Ishikawa (cell line): ENCODE measurements around the gene NEO1.
A peak's percentile ranks its signal among the peaks of the same experiment; 100 is the strongest.

Experiments
- CEBPB ChIP-seq: IDR thresholded peaks from 2 replicates; pipeline ENCODE4 v1.6.1; 2012
- CREB1 ChIP-seq: IDR thresholded peaks from 2 replicates; pipeline ENCODE4 v1.6.1; 2012; ENCODE audit warnings: low read depth
- EGR1 ChIP-seq: IDR thresholded peaks from 2 replicates; pipeline ENCODE4 v1.6.1; 2012
- EP300 ChIP-seq: IDR thresholded peaks from 2 replicates; pipeline ENCODE4 v1.6.1; 2012; ENCODE audit warnings: borderline replicate concordance
- FOXM1 ChIP-seq: IDR thresholded peaks from 2 replicates; pipeline ENCODE4 v1.6.1; 2012; ENCODE audit warnings: low read depth, borderline replicate concordance
- NFIC ChIP-seq: IDR thresholded peaks from 2 replicates; pipeline ENCODE4 v1.6.1; 2012
- RAD21 ChIP-seq: IDR thresholded peaks from 2 replicates; pipeline ENCODE4 v1.6.1; 2012; ENCODE audit warnings: low read depth
- TAF1 ChIP-seq: IDR thresholded peaks from 2 replicates; pipeline ENCODE4 v1.6.1; 2012; ENCODE audit warnings: low read depth, mild to moderate bottlenecking
- TCF12 ChIP-seq: IDR thresholded peaks from 2 replicates; pipeline ENCODE4 v1.6.1; 2012; ENCODE audit warnings: low read depth
- TEAD4 ChIP-seq: IDR thresholded peaks from 2 replicates; pipeline ENCODE4 v1.6.1; 2012
- USF1 ChIP-seq: IDR thresholded peaks from 2 replicates; pipeline ENCODE4 v1.6.1; 2012
- YY1 ChIP-seq: IDR thresholded peaks from 2 replicates; pipeline ENCODE4 v1.6.1; 2012; ENCODE audit warnings: low read depth
- ZBTB7A ChIP-seq: IDR thresholded peaks from 2 replicates; pipeline ENCODE4 v1.6.1; 2012; ENCODE audit warnings: low read depth
- TF ChIP-seq, protein P1 (sequence below): IDR thresholded peaks from 2 replicates; pipeline ENCODE4 v1.6.1; 2012; ENCODE audit warnings: low read depth, mild to moderate bottlenecking
- TF ChIP-seq, protein P2 (sequence below): IDR thresholded peaks from 2 replicates; pipeline ENCODE4 v1.6.1; 2012

The NEO1 gene

DNA sequence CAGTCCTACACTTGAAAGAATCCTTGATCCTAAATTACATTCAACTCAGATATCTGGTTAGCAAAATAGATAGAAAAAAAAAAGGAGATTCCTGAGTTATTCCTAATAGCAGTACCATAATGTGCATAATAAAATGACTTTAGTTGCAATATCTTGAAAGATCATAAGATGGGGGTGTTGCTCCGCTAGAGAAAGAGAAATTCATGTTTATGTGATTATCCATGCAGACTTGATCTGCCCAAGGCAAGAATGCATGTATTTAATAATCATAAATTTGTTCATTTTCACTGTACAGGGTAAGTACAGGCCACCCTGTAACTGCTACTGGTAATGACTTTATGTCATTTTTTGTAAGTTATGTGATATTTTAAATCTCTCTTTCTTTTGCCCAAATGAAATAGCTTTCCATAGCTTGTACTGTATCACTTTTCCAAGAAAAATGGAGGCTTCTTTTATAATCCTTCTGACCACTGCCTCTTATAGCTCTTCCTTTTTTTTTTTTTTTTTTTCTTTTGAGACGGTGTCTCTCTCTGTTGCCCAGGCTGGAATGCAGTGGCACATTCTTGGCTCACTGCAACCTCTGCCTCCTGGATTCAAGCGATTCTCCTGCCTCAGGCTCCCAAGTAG lies 231.9 kb downstream of the NEO1 start:
- TF ChIP-seq ZBTB7A, result no peak
- peak; percentile 50 for TF ChIP-seq RAD21
- no peak for TF ChIP-seq TEAD4
- no peak for TF ChIP-seq TCF12

GRCh38 chr15:73286311-73286710 lies 234.0 kb downstream of the NEO1 start:
- TF ChIP-seq CREB1, result no peak
- TF ChIP-seq TAF1, result no peak
- TF ChIP-seq CEBPB, result no peak
- no peak for TF ChIP-seq YY1
- TF ChIP-seq NFIC, result no peak
- no peak for TF ChIP-seq FOXM1
- TF ChIP-seq, protein P1, sequence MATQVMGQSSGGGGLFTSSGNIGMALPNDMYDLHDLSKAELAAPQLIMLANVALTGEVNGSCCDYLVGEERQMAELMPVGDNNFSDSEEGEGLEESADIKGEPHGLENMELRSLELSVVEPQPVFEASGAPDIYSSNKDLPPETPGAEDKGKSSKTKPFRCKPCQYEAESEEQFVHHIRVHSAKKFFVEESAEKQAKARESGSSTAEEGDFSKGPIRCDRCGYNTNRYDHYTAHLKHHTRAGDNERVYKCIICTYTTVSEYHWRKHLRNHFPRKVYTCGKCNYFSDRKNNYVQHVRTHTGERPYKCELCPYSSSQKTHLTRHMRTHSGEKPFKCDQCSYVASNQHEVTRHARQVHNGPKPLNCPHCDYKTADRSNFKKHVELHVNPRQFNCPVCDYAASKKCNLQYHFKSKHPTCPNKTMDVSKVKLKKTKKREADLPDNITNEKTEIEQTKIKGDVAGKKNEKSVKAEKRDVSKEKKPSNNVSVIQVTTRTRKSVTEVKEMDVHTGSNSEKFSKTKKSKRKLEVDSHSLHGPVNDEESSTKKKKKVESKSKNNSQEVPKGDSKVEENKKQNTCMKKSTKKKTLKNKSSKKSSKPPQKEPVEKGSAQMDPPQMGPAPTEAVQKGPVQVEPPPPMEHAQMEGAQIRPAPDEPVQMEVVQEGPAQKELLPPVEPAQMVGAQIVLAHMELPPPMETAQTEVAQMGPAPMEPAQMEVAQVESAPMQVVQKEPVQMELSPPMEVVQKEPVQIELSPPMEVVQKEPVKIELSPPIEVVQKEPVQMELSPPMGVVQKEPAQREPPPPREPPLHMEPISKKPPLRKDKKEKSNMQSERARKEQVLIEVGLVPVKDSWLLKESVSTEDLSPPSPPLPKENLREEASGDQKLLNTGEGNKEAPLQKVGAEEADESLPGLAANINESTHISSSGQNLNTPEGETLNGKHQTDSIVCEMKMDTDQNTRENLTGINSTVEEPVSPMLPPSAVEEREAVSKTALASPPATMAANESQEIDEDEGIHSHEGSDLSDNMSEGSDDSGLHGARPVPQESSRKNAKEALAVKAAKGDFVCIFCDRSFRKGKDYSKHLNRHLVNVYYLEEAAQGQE, result no peak
- TF ChIP-seq RAD21, result no peak
- no peak for TF ChIP-seq EP300
- TF ChIP-seq USF1, result no peak
- no peak for TF ChIP-seq EGR1

GRCh38 chr15:73287019-73287418 lies 234.8 kb downstream of the NEO1 start:
- TF ChIP-seq USF1, result no peak
- TF ChIP-seq, protein P2, sequence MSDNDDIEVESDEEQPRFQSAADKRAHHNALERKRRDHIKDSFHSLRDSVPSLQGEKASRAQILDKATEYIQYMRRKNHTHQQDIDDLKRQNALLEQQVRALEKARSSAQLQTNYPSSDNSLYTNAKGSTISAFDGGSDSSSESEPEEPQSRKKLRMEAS, result no peak
- no peak for TF ChIP-seq YY1
- TF ChIP-seq NFIC, result no peak
- TF ChIP-seq EGR1, result no peak
- no peak for TF ChIP-seq CEBPB

GRCh38 chr15:73291441-73291840 lies 239.2 kb downstream of the NEO1 start:
- TF ChIP-seq NFIC, result no peak
- TF ChIP-seq TEAD4, result no peak
- TF ChIP-seq CREB1, result no peak
- no peak for TF ChIP-seq USF1
- TF ChIP-seq, protein P1, result no peak
- TF ChIP-seq ZBTB7A, result no peak
- TF ChIP-seq EP300, result no peak
- no peak for TF ChIP-seq FOXM1
- TF ChIP-seq TAF1, result no peak
- TF ChIP-seq EGR1, result no peak
- TF ChIP-seq, protein P2, result no peak
- no peak for TF ChIP-seq RAD21
- no peak for TF ChIP-seq CEBPB
- TF ChIP-seq YY1, result no peak

DNA sequence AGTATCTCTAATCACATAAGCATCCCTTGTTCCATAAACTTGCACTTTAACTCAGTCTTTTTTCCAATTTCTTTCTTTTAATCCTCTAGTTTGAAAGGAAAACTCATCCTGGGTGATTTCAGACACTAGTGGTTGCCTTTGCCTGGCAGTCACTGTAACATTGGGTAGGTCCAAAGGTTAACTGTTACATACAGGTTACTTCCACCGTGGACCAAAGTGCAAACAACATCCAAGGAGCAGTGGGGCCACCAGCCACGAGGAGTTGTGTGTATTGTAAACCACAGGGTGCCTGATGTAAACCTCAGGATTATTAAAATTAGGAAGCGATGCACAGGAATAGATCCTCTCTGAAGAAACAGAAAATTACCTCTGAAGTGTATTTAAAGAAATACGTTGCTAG lies 241.5 kb downstream of the NEO1 start:
- TF ChIP-seq YY1 (no peak), FOXM1 (no peak), EP300 (no peak), TAF1 (no peak), TEAD4 (no peak), EGR1 (no peak), TCF12 (no peak), NFIC (no peak), CEBPB (no peak), ZBTB7A (no peak), CREB1 (no peak), USF1 (no peak)
- TF ChIP-seq, protein P2, result no peak
- TF ChIP-seq, protein P1, result no peak
